Activated T-helper 9 cell treated with anti-CD3 and anti-CD28 coated beads, Interleukin-2, amount 50 U/mL, for 16 hours (primary cell): ENCODE results near the gene CHMP4B.
A peak's percentile ranks its signal among the peaks of the same experiment; 100 is the strongest.
"Not testable (repeated sequence)": the region's sequence is repeated elsewhere in the genome, so short reads cannot be mapped to it uniquely, and the experiment has no call there.

Experiments
- DNase-seq: peaks from one replicate; pipeline ENCODE4 v3.0.0-alpha.2; 2020; ENCODE audit warnings: low read depth

The CHMP4B gene

GRCh38 chr20:33789858-33790182 is 21.3 kb upstream of the CHMP4B start:
- DNase-seq: no peak

- no peak for DNase-seq
Measured at GRCh38 chr20:33790566-33790965, 20.6 kb upstream of the CHMP4B start.

- no peak for DNase-seq
Measured at GRCh38 chr20:33791021-33791420, 20.1 kb upstream of the CHMP4B start.

- DNase-seq: no peak
Measured at GRCh38 chr20:33791540-33791939, 19.6 kb upstream of the CHMP4B start.

GRCh38 chr20:33791959-33792597 is 19.1 kb upstream of the CHMP4B start:
- peak; percentile 21 for DNase-seq

- not testable (repeated sequence) for DNase-seq
Measured at GRCh38 chr20:33792598-33792989, 18.6 kb upstream of the CHMP4B start.

GRCh38 chr20:33793011-33793931 is 17.9 kb upstream of the CHMP4B start:
- no peak for DNase-seq

GRCh38 chr20:33796263-33796906 is 14.8 kb upstream of the CHMP4B start:
- DNase-seq: no peak

- no peak for DNase-seq
Measured at GRCh38 chr20:33796907-33797544, 14.1 kb upstream of the CHMP4B start.

GRCh38 chr20:33798444-33798843 is 12.7 kb upstream of the CHMP4B start:
- no peak for DNase-seq

GRCh38 chr20:33803921-33804337 is 7.2 kb upstream of the CHMP4B start:
- DNase-seq: no peak

GRCh38 chr20:33808388-33808787 is 2.8 kb upstream of the CHMP4B start:
- no peak for DNase-seq

GRCh38 chr20:33810259-33810658 is 889 bp upstream of the CHMP4B start:
- DNase-seq: no peak

GRCh38 chr20:33811776-33812151 is 616 bp downstream of the CHMP4B start:
- DNase-seq: no peak

GRCh38 chr20:33812152-33812849 is 1.2 kb downstream of the CHMP4B start:
- DNase-seq: peak; percentile 20

- DNase-seq: no peak
Measured at GRCh38 chr20:33812908-33813462, 1.8 kb downstream of the CHMP4B start.

GRCh38 chr20:33814238-33814712 is 3.1 kb downstream of the CHMP4B start:
- no peak for DNase-seq

- DNase-seq: no peak
Measured at GRCh38 chr20:33815671-33816070, 4.5 kb downstream of the CHMP4B start.

- DNase-seq: no peak
Measured at GRCh38 chr20:33816191-33816590, 5.0 kb downstream of the CHMP4B start.

- no peak for DNase-seq
Measured at GRCh38 chr20:33817411-33817810, 6.3 kb downstream of the CHMP4B start.

GRCh38 chr20:33819456-33819855 is 8.3 kb downstream of the CHMP4B start:
- no peak for DNase-seq
